Neural progenitor cell (in vitro differentiated cells): ENCODE measurements around the gene SPRY2. TPM values are rescaled to one million over a fixed set of nuclear protein-coding genes. Genes with fewer than 3 reads are reported as not detected.
A peak's percentile ranks its signal among the peaks of the same experiment; 100 is the strongest.

Experiments used
- DNase-seq: peaks from one replicate; pipeline ENCODE4 v3.0.0-alpha.2; 2016; ENCODE audit warnings: low spot score
- H2AFZ ChIP-seq: fragments of 200-600 bp; sonication (generic); replicated peaks from 2 replicates; pipeline ENCODE4 v1.6.1; 2016; ENCODE audit warnings: antibody characterized with exemption
- H3F3A ChIP-seq: fragments of 200-600 bp; sonication (generic); 2 replicates; pipeline ENCODE4 v1.6.1; 2016; ENCODE audit warnings: antibody characterized with exemption, low read depth
- H3K27ac ChIP-seq: fragments of 200-600 bp; sonication (generic); 2 replicates; pipeline ENCODE4 v1.5.1; 2016; ENCODE audit warnings: mild to moderate bottlenecking
- H3K27me3 ChIP-seq: fragments of 200-600 bp; sonication (generic); 2 replicates; pipeline ENCODE4 v1.6.1; 2016; ENCODE audit warnings: mild to moderate bottlenecking, moderate library complexity
- H3K36me3 ChIP-seq: fragments of 200-600 bp; sonication (generic); 2 replicates; pipeline ENCODE4 v1.5.1; 2016
- H3K4me1 ChIP-seq: fragments of 200-600 bp; sonication (generic); 2 replicates; pipeline ENCODE4 v1.6.1; 2016; ENCODE audit warnings: mixed run types
- H3K4me2 ChIP-seq: fragments of 200-600 bp; sonication (generic); 2 replicates; pipeline ENCODE4 v1.6.1; 2016
- H3K4me3 ChIP-seq: fragments of 200-600 bp; sonication (generic); 2 replicates; pipeline ENCODE4 v1.5.1; 2016
- H3K79me2 ChIP-seq: fragments of 200-600 bp; sonication (generic); 2 replicates; pipeline ENCODE4 v1.6.1; 2016; ENCODE audit warnings: low read depth
- H3K9ac ChIP-seq: fragments of 200-600 bp; sonication (generic); 2 replicates; pipeline ENCODE4 v1.6.1; 2016
- H3K9me3 ChIP-seq: fragments of 200-600 bp; sonication (generic); 2 replicates; pipeline ENCODE4 v1.5.1; 2016; ENCODE audit warnings: low read depth
- H4K20me1 ChIP-seq: fragments of 200-600 bp; sonication (generic); 2 replicates; pipeline ENCODE4 v1.6.1; 2016; ENCODE audit warnings: low read depth
- H3K27ac Mint-ChIP-seq: 3 replicates; pipeline ENCODE4 v1.8.0; 2021; ENCODE audit warnings: mixed read lengths
- H3K27me3 Mint-ChIP-seq: 2 replicates; pipeline ENCODE4 v1.8.0; 2022; ENCODE audit warnings: low read depth, mild to moderate bottlenecking, inconsistent platforms, moderate library complexity, mixed read lengths; ENCODE audit not compliant: insufficient read depth
- H3K36me3 Mint-ChIP-seq: 3 replicates; pipeline ENCODE4 v1.8.0; 2021; ENCODE audit warnings: mixed read lengths
- H3K4me1 Mint-ChIP-seq: 3 replicates; pipeline ENCODE4 v1.8.0; 2021; ENCODE audit warnings: mixed read lengths
- H3K4me3 Mint-ChIP-seq: 3 replicates; pipeline ENCODE4 v1.8.0; 2021; ENCODE audit warnings: mild to moderate bottlenecking, moderate library complexity, mixed read lengths
- H3K9me3 Mint-ChIP-seq: 3 replicates; pipeline ENCODE4 v1.8.0; 2020; ENCODE audit warnings: mixed read lengths
- CTCF ChIP-seq: fragments of 200-600 bp; sonication (generic); IDR thresholded peaks from 2 replicates; pipeline ENCODE4 v1.5.1; 2017; ENCODE audit warnings: antibody characterized with exemption, mild to moderate bottlenecking
- EZH2 ChIP-seq: fragments of 200-600 bp; sonication (generic); IDR thresholded peaks from 2 replicates; pipeline ENCODE4 v1.6.1; 2017; ENCODE audit warnings: antibody characterized with exemption, mild to moderate bottlenecking, moderate library complexity
- EZH2phosphoT487 ChIP-seq: fragments of 200-600 bp; sonication (generic); IDR thresholded peaks from 2 replicates; pipeline ENCODE4 v1.6.1; 2017; ENCODE audit warnings: antibody characterized with exemption
- total RNA-seq: library from RNA; depleted of rRNA; stranded (reverse); fragments of >200 nt; gene quantifications from 2 replicates; pipeline ENCODE4 v1.2.3, GENCODE V29; 2015; ENCODE audit warnings: low replicate concordance

Gene SPRY2, protein sequence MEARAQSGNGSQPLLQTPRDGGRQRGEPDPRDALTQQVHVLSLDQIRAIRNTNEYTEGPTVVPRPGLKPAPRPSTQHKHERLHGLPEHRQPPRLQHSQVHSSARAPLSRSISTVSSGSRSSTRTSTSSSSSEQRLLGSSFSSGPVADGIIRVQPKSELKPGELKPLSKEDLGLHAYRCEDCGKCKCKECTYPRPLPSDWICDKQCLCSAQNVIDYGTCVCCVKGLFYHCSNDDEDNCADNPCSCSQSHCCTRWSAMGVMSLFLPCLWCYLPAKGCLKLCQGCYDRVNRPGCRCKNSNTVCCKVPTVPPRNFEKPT
- 17.2 and 22.5 TPM in 2 replicates for total RNA-seq

DNA sequence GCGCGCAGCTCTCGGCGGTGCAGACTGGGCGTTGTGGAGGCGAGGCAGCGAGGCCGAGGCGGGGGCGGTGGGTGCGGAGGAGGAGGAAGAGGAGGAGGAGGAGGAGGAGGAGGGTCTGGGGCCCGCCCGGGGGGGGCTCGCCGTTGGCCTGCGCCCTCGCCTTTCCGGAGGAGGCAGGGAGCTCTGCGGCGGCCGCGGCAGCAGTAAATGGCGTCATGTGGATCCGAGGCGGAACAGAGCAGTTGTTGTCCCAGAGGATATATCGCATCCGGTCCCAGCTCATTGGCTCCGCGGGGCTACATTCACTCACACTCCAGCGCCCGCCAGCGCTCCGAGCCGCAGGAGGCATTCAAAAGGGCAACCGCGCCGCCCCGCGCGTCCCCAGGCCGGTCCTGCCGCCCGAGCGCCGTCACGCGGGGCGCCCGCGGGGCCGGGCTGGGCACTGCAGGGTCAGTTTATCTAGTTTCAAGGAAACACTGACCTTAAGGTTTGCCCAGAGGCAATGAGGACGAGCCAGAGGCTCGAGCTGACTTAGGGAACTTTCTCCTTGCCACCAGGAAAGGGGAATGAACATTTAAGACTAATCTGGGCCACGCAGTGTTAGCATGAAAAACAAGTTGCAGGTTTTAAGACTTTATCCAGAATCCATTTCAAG is at the start of gene SPRY2:
Gene SPRY2 (minus strand): TSS at position 26 of the 655 bp plus-strand sequence. CDS start 3,421 bp downstream, outside the sequence.
- DNase-seq: peak; percentile 97
- Histone ChIP-seq H2AFZ (no peak within 1 kb of the TSS), H3K79me2 (peaks cover 45% of the 10 kb centered on the region), H3K4me2 (peak within 1 kb of the TSS; percentile 80), H3K27me3 (peaks cover 17% of the 10 kb centered on the region), H3K4me3 (peak within 1 kb of the TSS; percentile 96), H4K20me1 (peaks cover 37% of the 10 kb centered on the region), H3K4me1 (peaks cover 15% of the 10 kb centered on the region), H3F3A (peaks cover 36% of the 10 kb centered on the region), H3K27ac (peak within 1 kb of the TSS; percentile 98), H3K9me3 (no peaks in the 10 kb centered on the region), H3K9ac (peak within 1 kb of the TSS; percentile 81), H3K36me3 (no peaks in the 10 kb centered on the region)
- TF ChIP-seq EZH2 (no peak), CTCF (peak; percentile 22), EZH2phosphoT487 (no peak)
- H3K27ac Mint-ChIP-seq: peak within 1 kb of the TSS; percentile 100
- peaks cover 10% of the 10 kb centered on the region for H3K9me3 Mint-ChIP-seq
- H3K27me3 Mint-ChIP-seq: peaks cover 2% of the 10 kb centered on the region
- H3K4me1 Mint-ChIP-seq: peaks cover 36% of the 10 kb centered on the region
- peaks cover 21% of the 10 kb centered on the region for H3K36me3 Mint-ChIP-seq
- H3K4me3 Mint-ChIP-seq: peak within 1 kb of the TSS; percentile 91

DNA sequence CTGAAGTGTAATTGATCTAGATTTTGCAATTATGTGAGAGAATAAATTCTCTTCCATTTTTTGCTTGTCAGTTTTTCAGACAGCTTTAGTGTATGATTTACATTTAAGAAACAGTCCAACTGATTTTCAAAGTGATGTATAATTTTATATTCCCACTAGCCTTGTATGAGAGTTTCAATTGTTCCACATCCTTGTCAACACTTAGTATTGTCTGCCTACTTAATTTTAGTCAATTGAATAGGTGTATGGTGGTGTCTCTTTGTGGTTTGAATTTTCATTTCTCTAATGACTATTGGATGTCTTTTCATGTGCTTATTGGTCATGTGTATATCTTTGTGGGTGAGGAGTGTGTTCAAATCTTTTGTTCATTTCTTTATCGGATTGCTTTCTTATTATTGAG is 49.4 kb upstream of the SPRY2 start:
- DNase-seq: no peak
- TF ChIP-seq CTCF: no peak
- TF ChIP-seq EZH2phosphoT487: no peak
- no peak for TF ChIP-seq EZH2
- no peaks in the 10 kb centered on the region for H3K79me2 ChIP-seq
- no peaks in the 10 kb centered on the region for H3K27me3 ChIP-seq
- no peak overlapping the region for H3K27ac Mint-ChIP-seq
- H3K36me3 ChIP-seq: no peaks in the 10 kb centered on the region
- H3F3A ChIP-seq: no peaks in the 10 kb centered on the region
- no peaks in the 10 kb centered on the region for H4K20me1 ChIP-seq
- H3K9ac ChIP-seq: no peak overlapping the region
- no peak overlapping the region for H2AFZ ChIP-seq
- H3K9me3 ChIP-seq: no peaks in the 10 kb centered on the region
- peaks cover 10% of the 10 kb centered on the region for H3K36me3 Mint-ChIP-seq
- peaks cover 22% of the 10 kb centered on the region for H3K9me3 Mint-ChIP-seq
- H3K27me3 Mint-ChIP-seq: peaks cover 4% of the 10 kb centered on the region
- H3K4me1 ChIP-seq: no peaks in the 10 kb centered on the region
- H3K4me1 Mint-ChIP-seq: no peaks in the 10 kb centered on the region
- no peak overlapping the region for H3K4me3 Mint-ChIP-seq
- no peak overlapping the region for H3K4me3 ChIP-seq
- no peak overlapping the region for H3K4me2 ChIP-seq
- no peak overlapping the region for H3K27ac ChIP-seq

- no peak overlapping the region for H3K4me3 ChIP-seq
- H2AFZ ChIP-seq: no peak overlapping the region
- H3K27me3 ChIP-seq: no peaks in the 10 kb centered on the region
- H3K36me3 Mint-ChIP-seq: peaks cover 6% of the 10 kb centered on the region
- H3K9me3 ChIP-seq: no peaks in the 10 kb centered on the region
- peaks cover 4% of the 10 kb centered on the region for H3K27me3 Mint-ChIP-seq
- no peaks in the 10 kb centered on the region for H4K20me1 ChIP-seq
- H3K4me1 Mint-ChIP-seq: no peaks in the 10 kb centered on the region
- no peak overlapping the region for H3K27ac Mint-ChIP-seq
- no peaks in the 10 kb centered on the region for H3K4me1 ChIP-seq
- H3K4me3 Mint-ChIP-seq: no peak overlapping the region
- no peak overlapping the region for H3K4me2 ChIP-seq
- H3K9me3 Mint-ChIP-seq: peaks cover 17% of the 10 kb centered on the region
- H3K36me3 ChIP-seq: no peaks in the 10 kb centered on the region
- no peak for TF ChIP-seq EZH2
- TF ChIP-seq EZH2phosphoT487: no peak
- TF ChIP-seq CTCF: no peak
- no peaks in the 10 kb centered on the region for H3K79me2 ChIP-seq
- no peak overlapping the region for H3K27ac ChIP-seq
- H3K9ac ChIP-seq: no peak overlapping the region
- H3F3A ChIP-seq: no peaks in the 10 kb centered on the region
- no peak for DNase-seq
These were observed 48.4 kb upstream of the SPRY2 start for GRCh38 chr13:80389073-80390038.
